SK-N-SH (cell line): ENCODE results near the gene LPCAT1.

Experiments used
- CHD2 ChIP-seq: fragments of 150-350 bp; IDR thresholded peaks from 2 replicates; pipeline ENCODE4 v1.6.1; 2018; ENCODE audit warnings: low read length; ENCODE audit not compliant: partially characterized antibody
- GATA2 ChIP-seq: sonication (generic); formaldehyde crosslinking; IDR thresholded peaks from 2 replicates; pipeline ENCODE4 v1.5.0; 2020; ENCODE audit warnings: mild to moderate bottlenecking, missing genetic modification reagents
- RCOR1 ChIP-seq: fragments of 150-350 bp; IDR thresholded peaks from 2 replicates; pipeline ENCODE4 v1.6.1; 2017; ENCODE audit warnings: antibody characterized with exemption, low read length
- SIN3A ChIP-seq: IDR thresholded peaks from 2 replicates; pipeline ENCODE4 v1.6.1; 2012; ENCODE audit warnings: low read depth, mild to moderate bottlenecking, low read length, moderate library complexity, borderline replicate concordance
- TF ChIP-seq, protein P1 (sequence below): fragments of 200-600 bp; sonication (generic); IDR thresholded peaks from 2 replicates; pipeline ENCODE4 v1.6.1; 2017; ENCODE audit warnings: antibody characterized with exemption, mild to moderate bottlenecking, moderate library complexity
- TF ChIP-seq, protein P2 (sequence below): IDR thresholded peaks from 2 replicates; pipeline ENCODE4 v1.4.0; 2012; ENCODE audit warnings: low read depth

DNA sequence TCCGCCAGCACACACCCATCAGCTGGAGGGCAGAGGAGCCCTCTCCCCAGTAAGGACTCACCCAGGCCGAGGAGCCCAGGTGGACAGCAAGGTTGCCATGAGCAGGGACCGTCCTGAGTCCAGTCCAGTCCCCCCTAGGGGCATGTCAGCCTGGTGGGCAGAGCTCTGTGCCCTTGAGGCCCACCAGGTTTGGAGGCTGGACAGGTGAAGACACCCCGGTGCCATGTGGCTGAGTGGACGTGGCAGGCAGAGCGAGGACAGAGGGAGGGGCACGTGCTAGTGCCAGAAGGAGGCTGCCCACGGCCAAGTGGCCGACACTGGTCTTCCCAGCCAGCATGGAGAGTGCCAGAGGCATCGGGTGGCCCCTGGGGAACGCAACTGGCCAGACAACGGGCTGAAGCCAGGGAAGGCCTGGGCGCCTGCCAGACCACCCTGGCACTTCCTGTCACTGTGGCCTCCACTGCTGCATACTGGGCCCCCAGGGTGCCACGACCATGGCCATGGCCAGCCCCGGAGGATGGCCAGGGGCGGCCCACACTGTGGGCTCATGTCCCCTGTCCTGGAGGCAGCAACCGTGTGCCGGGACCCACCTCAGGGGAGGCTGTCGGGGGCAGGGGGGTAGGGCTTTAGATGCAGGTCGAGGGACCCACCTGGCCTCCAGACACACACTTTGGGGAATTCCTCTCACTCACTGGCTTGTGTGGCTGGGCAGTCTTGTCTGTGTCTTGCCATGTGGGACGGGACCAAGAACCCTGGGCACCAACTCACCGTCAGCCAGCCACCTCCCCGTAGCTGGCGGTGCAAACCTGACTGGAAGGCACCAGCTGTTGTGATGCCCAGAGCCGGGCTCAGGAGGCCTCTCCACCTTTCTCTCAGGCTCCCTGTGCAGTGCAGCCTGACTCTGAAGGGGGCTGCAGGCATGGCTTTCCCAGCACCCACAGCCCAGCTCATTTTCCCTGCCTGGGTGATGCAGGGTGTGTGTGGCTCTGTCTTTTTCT lies 42.3 kb upstream of the LPCAT1 start:
- TF ChIP-seq CHD2 (no peak), GATA2 (CRISPR knock-in tag) (no peak), RCOR1 (no peak), SIN3A (no peak)
- TF ChIP-seq, protein P1, sequence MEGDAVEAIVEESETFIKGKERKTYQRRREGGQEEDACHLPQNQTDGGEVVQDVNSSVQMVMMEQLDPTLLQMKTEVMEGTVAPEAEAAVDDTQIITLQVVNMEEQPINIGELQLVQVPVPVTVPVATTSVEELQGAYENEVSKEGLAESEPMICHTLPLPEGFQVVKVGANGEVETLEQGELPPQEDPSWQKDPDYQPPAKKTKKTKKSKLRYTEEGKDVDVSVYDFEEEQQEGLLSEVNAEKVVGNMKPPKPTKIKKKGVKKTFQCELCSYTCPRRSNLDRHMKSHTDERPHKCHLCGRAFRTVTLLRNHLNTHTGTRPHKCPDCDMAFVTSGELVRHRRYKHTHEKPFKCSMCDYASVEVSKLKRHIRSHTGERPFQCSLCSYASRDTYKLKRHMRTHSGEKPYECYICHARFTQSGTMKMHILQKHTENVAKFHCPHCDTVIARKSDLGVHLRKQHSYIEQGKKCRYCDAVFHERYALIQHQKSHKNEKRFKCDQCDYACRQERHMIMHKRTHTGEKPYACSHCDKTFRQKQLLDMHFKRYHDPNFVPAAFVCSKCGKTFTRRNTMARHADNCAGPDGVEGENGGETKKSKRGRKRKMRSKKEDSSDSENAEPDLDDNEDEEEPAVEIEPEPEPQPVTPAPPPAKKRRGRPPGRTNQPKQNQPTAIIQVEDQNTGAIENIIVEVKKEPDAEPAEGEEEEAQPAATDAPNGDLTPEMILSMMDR = no peak
- TF ChIP-seq, protein P2, sequence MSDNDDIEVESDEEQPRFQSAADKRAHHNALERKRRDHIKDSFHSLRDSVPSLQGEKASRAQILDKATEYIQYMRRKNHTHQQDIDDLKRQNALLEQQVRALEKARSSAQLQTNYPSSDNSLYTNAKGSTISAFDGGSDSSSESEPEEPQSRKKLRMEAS = no peak
